PC-9 (cell line): Measurements from ENCODE around the gene SULT4A1. TPM values are rescaled to one million over a fixed set of nuclear protein-coding genes. Genes with fewer than 3 reads are reported as not detected.
A peak's percentile ranks its signal among the peaks of the same experiment; 100 is the strongest.

Experiments used
- BruUV-seq: library from RNA; stranded (reverse); fragments of 400-500 nt; replicated peaks from 2 replicates; lab custom pipeline; 2021; lab: Mats Ljungman, UMichigan
- CTCF ChIA-PET: fragments of 300-600 bp; sonication (Branson Sonifier 250); formaldehyde crosslinking; loops from one replicate; lab custom pipeline; 2022; ENCODE audit warnings: antibody characterized with exemption; lab: Charles Lee
- POLR2A ChIA-PET: fragments of 300-600 bp; sonication (Branson Sonifier 250); formaldehyde crosslinking; loops from one replicate; lab custom pipeline; 2022; ENCODE audit warnings: antibody characterized with exemption; ENCODE audit not compliant: unreplicated experiment; lab: Charles Lee
- DNase-seq, 2 experiments: peaks; one replicate each; pipeline versions ENCODE4 v3.0.0 to v3.0.0-alpha.2; 2015 to 2022; ENCODE audit warnings: mixed read lengths in 1 of 2
- H2AFZ ChIP-seq: fragments of 200-600 bp; sonication (generic); 2 replicates; pipeline ENCODE4 v1.8.1; 2017; ENCODE audit warnings: antibody characterized with exemption
- H3F3A ChIP-seq: fragments of 200-600 bp; sonication (generic); 2 replicates; pipeline ENCODE4 v1.8.1; 2017; ENCODE audit warnings: antibody characterized with exemption, mild to moderate bottlenecking, low read depth; ENCODE audit not compliant: insufficient read depth
- H3K27ac ChIP-seq: fragments of 200-600 bp; sonication (generic); 2 replicates; pipeline ENCODE4 v1.6.1; 2016; ENCODE audit warnings: mixed run types
- H3K27me3 ChIP-seq: fragments of 200-600 bp; sonication (generic); 2 replicates; pipeline ENCODE4 v1.6.1; 2016; ENCODE audit warnings: low read depth, mixed run types; ENCODE audit not compliant: insufficient read depth
- H3K36me3 ChIP-seq: fragments of 200-600 bp; sonication (generic); 2 replicates; pipeline ENCODE4 v1.6.1; 2016; ENCODE audit warnings: low read depth, mixed run types
- H3K4me1 ChIP-seq: fragments of 200-600 bp; sonication (generic); replicated peaks from 2 replicates; pipeline ENCODE4 v1.6.1; 2016; ENCODE audit warnings: mixed run types; ENCODE audit not compliant: insufficient read depth
- H3K4me2 ChIP-seq: fragments of 200-600 bp; sonication (generic); 2 replicates; pipeline ENCODE4 v1.6.1; 2017; ENCODE audit warnings: mixed run types
- H3K4me3 ChIP-seq: fragments of 200-600 bp; sonication (generic); 2 replicates; pipeline ENCODE4 v1.6.1; 2016; ENCODE audit warnings: mixed run types
- H3K79me2 ChIP-seq: fragments of 200-600 bp; sonication (generic); 2 replicates; pipeline ENCODE4 v1.6.1; 2017; ENCODE audit warnings: low read depth, mixed run types
- H3K9me2 ChIP-seq: fragments of 200-600 bp; sonication (generic); 2 replicates; pipeline ENCODE4 v1.8.1; 2017; ENCODE audit warnings: mild to moderate bottlenecking; ENCODE audit not compliant: insufficient read depth
- H3K9me3 ChIP-seq: fragments of 200-600 bp; sonication (generic); 2 replicates; pipeline ENCODE4 v1.8.1; 2016; ENCODE audit warnings: low read depth; ENCODE audit not compliant: insufficient read depth
- H4K20me1 ChIP-seq: fragments of 200-600 bp; sonication (generic); 2 replicates; pipeline ENCODE4 v1.8.1; 2017; ENCODE audit not compliant: insufficient read depth
- CTCF ChIP-seq: fragments of 200-600 bp; sonication (generic); conservative IDR thresholded peaks from 2 replicates; pipeline ENCODE4 v1.6.1; 2017; ENCODE audit warnings: mixed run types, antibody characterized with exemption, mild to moderate bottlenecking, moderate library complexity
- EZH2 ChIP-seq: fragments of 200-600 bp; sonication (generic); IDR thresholded peaks from 2 replicates; pipeline ENCODE4 v1.8.0; 2017; ENCODE audit warnings: antibody characterized with exemption, low read depth
- intact Hi-C: fragments of 100-400 bp; cut with micrococcal nuclease; formaldehyde crosslinking; loops from one replicate; pipeline ENCODE4 v1.10.0; 2022; ENCODE audit not compliant: unreplicated experiment
- total RNA-seq: library from RNA; stranded (reverse); gene quantifications from 2 replicates; pipeline ENCODE4 v1.2.3, GENCODE V29; 2021

The SULT4A1 gene
- total RNA-seq, 1 experiment from 2014 or later, result 3.4 TPM

GRCh38 chr22:43860831-43861230, 1.5 kb downstream of the SULT4A1 start:
- no peaks in the 10 kb centered on the region for H3K36me3 ChIP-seq
- H4K20me1 ChIP-seq, result no peaks in the 10 kb centered on the region
- no peak overlapping the region for H3K4me2 ChIP-seq
- no peaks in the 10 kb centered on the region; the same call in 1 of the 2 replicates for H3K4me1 ChIP-seq
- H2AFZ ChIP-seq, result no peak overlapping the region
- no peaks in the 10 kb centered on the region for H3F3A ChIP-seq
- TF ChIP-seq EZH2 (no peak), CTCF (no peak)
- no peaks in the 10 kb centered on the region for H3K79me2 ChIP-seq
- no peaks in the 10 kb centered on the region for H3K9me2 ChIP-seq
- no peaks in the 10 kb centered on the region for H3K9me3 ChIP-seq
- no peak for DNase-seq
- intact Hi-C loops, result no loop called here
- H3K4me3 ChIP-seq, result no peak overlapping the region
- POLR2A ChIA-PET, result no interaction called here
- peaks cover 82% of the 10 kb centered on the region for H3K27me3 ChIP-seq
- CTCF ChIA-PET, result no interaction called here
- TSS peak; percentile 22 for BruUV-seq
- H3K27ac ChIP-seq, result no peak overlapping the region

- Histone ChIP-seq H2AFZ (no peak overlapping the region), H3K9me2 (no peaks in the 10 kb centered on the region), H3K9me3 (no peaks in the 10 kb centered on the region), H3F3A (no peaks in the 10 kb centered on the region), H3K27me3 (peaks cover 75% of the 10 kb centered on the region), H3K4me2 (no peak overlapping the region), H3K36me3 (no peaks in the 10 kb centered on the region), H4K20me1 (no peaks in the 10 kb centered on the region), H3K79me2 (no peaks in the 10 kb centered on the region), H3K4me3 (no peak overlapping the region), H3K27ac (no peak overlapping the region), H3K4me1 (no peaks in the 10 kb centered on the region; the same call in 1 of the 2 replicates)
- DNase-seq, result no peak
- intact Hi-C loops, result no loop called here
- ChIA-PET CTCF (no interaction called here), POLR2A (no interaction called here)
- BruUV-seq, result no TSS peak
- TF ChIP-seq EZH2 (no peak), CTCF (no peak)
These were observed 2.2 kb downstream of the SULT4A1 start for GRCh38 chr22:43860126-43860525.

- Histone ChIP-seq H3K4me1 (no peaks in the 10 kb centered on the region; the same call in 1 of the 2 replicates), H2AFZ (no peak overlapping the region), H3K27me3 (peaks cover 70% of the 10 kb centered on the region), H3K27ac (no peak overlapping the region), H3K79me2 (no peaks in the 10 kb centered on the region), H3K4me3 (no peak overlapping the region), H4K20me1 (no peaks in the 10 kb centered on the region), H3K4me2 (no peak overlapping the region), H3F3A (no peaks in the 10 kb centered on the region), H3K9me3 (no peaks in the 10 kb centered on the region), H3K36me3 (no peaks in the 10 kb centered on the region), H3K9me2 (no peaks in the 10 kb centered on the region)
- no peak for DNase-seq
- POLR2A ChIA-PET, result no interaction called here
- TF ChIP-seq CTCF (no peak), EZH2 (no peak)
- BruUV-seq, result no TSS peak
- intact Hi-C loops, result no loop called here
- CTCF ChIA-PET, result no interaction called here
These were observed 2.7 kb downstream of the SULT4A1 start for GRCh38 chr22:43859621-43860020.
